ENCODE data around the gene GMPS. TPM values are rescaled to one million over a fixed set of nuclear protein-coding genes. Genes with fewer than 3 reads are reported as not detected.
A peak's percentile ranks its signal among the peaks of the same experiment; 100 is the strongest.

The GMPS gene
- total and polyA plus RNA-seq, 9 of the 15 experiments (the other 6 are each of a cell fraction or from before 2014, with no cell fraction given), result 73.7 to 282 (median 156) TPM

DNA sequence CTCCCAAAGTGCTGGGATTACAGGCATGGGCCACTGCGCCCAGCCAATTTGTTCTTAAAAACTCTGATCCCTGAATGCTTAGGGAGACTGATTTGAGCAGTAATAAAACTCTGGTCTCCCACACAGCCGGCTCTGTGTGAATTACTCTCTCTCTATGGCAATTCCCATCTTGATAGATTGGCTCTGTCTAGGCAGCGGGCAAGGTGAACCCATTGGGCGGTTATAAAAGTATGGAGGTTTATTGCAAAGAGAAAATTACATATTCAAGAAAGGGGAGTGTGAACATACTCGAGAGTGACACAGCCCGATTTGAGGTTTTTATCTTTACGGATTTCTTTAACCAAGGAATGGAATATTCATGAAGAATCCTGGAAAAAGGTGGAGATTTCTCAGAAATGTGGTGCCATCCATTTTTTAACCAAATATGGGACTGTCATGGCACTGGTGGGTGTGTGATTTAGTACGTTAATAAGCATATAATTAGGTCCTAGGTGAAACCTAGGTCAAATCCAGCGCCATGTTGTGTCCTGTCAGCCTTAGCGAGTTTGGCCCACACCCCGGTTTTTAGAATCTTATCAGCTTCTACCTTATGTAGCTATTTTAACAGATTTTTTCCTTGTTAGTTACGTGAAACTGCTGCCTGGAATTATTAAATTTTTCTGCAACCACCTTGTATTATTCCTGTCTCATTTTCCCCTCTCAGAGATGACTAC, 7.2 kb upstream of the GMPS start (continued):
- TF ChIP-seq, protein P1, sequence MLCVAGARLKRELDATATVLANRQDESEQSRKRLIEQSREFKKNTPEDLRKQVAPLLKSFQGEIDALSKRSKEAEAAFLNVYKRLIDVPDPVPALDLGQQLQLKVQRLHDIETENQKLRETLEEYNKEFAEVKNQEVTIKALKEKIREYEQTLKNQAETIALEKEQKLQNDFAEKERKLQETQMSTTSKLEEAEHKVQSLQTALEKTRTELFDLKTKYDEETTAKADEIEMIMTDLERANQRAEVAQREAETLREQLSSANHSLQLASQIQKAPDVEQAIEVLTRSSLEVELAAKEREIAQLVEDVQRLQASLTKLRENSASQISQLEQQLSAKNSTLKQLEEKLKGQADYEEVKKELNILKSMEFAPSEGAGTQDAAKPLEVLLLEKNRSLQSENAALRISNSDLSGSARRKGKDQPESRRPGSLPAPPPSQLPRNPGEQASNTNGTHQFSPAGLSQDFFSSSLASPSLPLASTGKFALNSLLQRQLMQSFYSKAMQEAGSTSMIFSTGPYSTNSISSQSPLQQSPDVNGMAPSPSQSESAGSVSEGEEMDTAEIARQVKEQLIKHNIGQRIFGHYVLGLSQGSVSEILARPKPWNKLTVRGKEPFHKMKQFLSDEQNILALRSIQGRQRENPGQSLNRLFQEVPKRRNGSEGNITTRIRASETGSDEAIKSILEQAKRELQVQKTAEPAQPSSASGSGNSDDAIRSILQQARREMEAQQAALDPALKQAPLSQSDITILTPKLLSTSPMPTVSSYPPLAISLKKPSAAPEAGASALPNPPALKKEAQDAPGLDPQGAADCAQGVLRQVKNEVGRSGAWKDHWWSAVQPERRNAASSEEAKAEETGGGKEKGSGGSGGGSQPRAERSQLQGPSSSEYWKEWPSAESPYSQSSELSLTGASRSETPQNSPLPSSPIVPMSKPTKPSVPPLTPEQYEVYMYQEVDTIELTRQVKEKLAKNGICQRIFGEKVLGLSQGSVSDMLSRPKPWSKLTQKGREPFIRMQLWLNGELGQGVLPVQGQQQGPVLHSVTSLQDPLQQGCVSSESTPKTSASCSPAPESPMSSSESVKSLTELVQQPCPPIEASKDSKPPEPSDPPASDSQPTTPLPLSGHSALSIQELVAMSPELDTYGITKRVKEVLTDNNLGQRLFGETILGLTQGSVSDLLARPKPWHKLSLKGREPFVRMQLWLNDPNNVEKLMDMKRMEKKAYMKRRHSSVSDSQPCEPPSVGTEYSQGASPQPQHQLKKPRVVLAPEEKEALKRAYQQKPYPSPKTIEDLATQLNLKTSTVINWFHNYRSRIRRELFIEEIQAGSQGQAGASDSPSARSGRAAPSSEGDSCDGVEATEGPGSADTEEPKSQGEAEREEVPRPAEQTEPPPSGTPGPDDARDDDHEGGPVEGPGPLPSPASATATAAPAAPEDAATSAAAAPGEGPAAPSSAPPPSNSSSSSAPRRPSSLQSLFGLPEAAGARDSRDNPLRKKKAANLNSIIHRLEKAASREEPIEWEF (CRISPR knock-in tag; IDR thresholded peaks at IDR 0.05), result 0 out of 2 replicates have a peak, but pooled peaks have one; percentile 41
- TF ChIP-seq NFIC (IDR thresholded peaks at IDR 0.05) (peak; percentile 52; the same call in 1 of the 2 replicates), YY1 (IDR thresholded peaks at IDR 0.05; ENCODE audit: borderline replicate concordance in 1 of 3, control insufficient read depth in 1 of 3, extremely low read depth in 1 of 3, insufficient read depth in 3 of 3, insufficient read length in 1 of 3, insufficient replicate concordance in 2 of 3, low read depth in 1 of 3, low read length in 2 of 3) (peak in 2 of 3 experiments; percentile 38 to 81), BRD9 (IDR thresholded peaks at IDR 0.05; ENCODE audit: low read depth, partially characterized antibody) (peak; percentile 18), HMGN3 (IDR thresholded peaks at IDR 0.05; ENCODE audit: borderline replicate concordance, extremely low read depth, insufficient read length, low read depth, low read length) (no peak), KDM1A (IDR thresholded peaks at IDR 0.05) (peak; percentile 90 to 91), SAFB (IDR thresholded peaks at IDR 0.05; ENCODE audit: borderline replicate concordance, low read depth, low read length) (no peak), THRB (CRISPR knock-in tag; conservative IDR thresholded peaks at IDR 0.05) (no peak)
- TF ChIP-seq, protein P2, sequence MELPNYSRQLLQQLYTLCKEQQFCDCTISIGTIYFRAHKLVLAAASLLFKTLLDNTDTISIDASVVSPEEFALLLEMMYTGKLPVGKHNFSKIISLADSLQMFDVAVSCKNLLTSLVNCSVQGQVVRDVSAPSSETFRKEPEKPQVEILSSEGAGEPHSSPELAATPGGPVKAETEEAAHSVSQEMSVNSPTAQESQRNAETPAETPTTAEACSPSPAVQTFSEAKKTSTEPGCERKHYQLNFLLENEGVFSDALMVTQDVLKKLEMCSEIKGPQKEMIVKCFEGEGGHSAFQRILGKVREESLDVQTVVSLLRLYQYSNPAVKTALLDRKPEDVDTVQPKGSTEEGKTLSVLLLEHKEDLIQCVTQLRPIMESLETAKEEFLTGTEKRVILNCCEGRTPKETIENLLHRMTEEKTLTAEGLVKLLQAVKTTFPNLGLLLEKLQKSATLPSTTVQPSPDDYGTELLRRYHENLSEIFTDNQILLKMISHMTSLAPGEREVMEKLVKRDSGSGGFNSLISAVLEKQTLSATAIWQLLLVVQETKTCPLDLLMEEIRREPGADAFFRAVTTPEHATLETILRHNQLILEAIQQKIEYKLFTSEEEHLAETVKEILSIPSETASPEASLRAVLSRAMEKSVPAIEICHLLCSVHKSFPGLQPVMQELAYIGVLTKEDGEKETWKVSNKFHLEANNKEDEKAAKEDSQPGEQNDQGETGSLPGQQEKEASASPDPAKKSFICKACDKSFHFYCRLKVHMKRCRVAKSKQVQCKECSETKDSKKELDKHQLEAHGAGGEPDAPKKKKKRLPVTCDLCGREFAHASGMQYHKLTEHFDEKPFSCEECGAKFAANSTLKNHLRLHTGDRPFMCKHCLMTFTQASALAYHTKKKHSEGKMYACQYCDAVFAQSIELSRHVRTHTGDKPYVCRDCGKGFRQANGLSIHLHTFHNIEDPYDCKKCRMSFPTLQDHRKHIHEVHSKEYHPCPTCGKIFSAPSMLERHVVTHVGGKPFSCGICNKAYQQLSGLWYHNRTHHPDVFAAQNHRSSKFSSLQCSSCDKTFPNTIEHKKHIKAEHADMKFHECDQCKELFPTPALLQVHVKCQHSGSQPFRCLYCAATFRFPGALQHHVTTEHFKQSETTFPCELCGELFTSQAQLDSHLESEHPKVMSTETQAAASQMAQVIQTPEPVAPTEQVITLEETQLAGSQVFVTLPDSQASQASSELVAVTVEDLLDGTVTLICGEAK (IDR thresholded peaks at IDR 0.05), result peak; percentile 54; the same call in 1 of the 2 replicates
- TF ChIP-seq, protein P2 (CRISPR knock-in tag; IDR thresholded peaks at IDR 0.05), result no peak

Data from K562 (cell line).